K562 (cell line): ENCODE results near the gene PFKFB2. TPM values are rescaled to one million over a fixed set of nuclear protein-coding genes. Genes with fewer than 3 reads are reported as not detected.

Source experiments
- ARHGAP35 ChIP-seq: fragments of 450-650 bp; IDR thresholded peaks from 2 replicates; pipeline ENCODE4 v1.6.1; 2018; ENCODE audit not compliant: partially characterized antibody
- CTCFL ChIP-seq: IDR thresholded peaks from 2 replicates; pipeline ENCODE4 v1.6.1; 2011; ENCODE audit warnings: borderline replicate concordance, low read depth, mild to moderate bottlenecking, moderate library complexity, low read length; ENCODE audit not compliant: insufficient read depth, poor library complexity, severe bottlenecking
- FOS ChIP-seq: IDR thresholded peaks from 3 replicates; pipeline ENCODE4 v1.6.1; 2011; ENCODE audit not compliant: insufficient read length; ENCODE audit errors: extremely low read depth
- MTA2 ChIP-seq: fragments of 450-650 bp; IDR thresholded peaks from 2 replicates; pipeline ENCODE4 v1.6.1; 2016; ENCODE audit warnings: low read depth
- SMARCE1 ChIP-seq: fragments of 450-650 bp; IDR thresholded peaks from 2 replicates; pipeline ENCODE4 v1.7.1; 2016; ENCODE audit warnings: mild to moderate bottlenecking
- STAT6 ChIP-seq: sonication (generic); formaldehyde crosslinking; IDR thresholded peaks from 2 replicates; pipeline ENCODE4 v1.8.1; 2023; ENCODE audit warnings: mild to moderate bottlenecking, missing genetic modification reagents
- XRCC5 ChIP-seq: fragments of 200-400 bp; formaldehyde crosslinking; IDR thresholded peaks from 2 replicates; pipeline ENCODE4 v1.6.1; 2017; ENCODE audit warnings: low read depth, mild to moderate bottlenecking, low read length
- ZNF124 ChIP-seq: sonication (generic); formaldehyde crosslinking; IDR thresholded peaks from 2 replicates; pipeline ENCODE4 v1.8.1; 2022; ENCODE audit warnings: missing genetic modification reagents
- ZNF592 ChIP-seq: fragments of 450-650 bp; IDR thresholded peaks from 2 replicates; pipeline ENCODE4 v1.6.1; 2017; ENCODE audit warnings: antibody characterized with exemption, mild to moderate bottlenecking
- polyA plus RNA-seq, 8 experiments: library from polyadenylated mRNA; depleted of rRNA in 4 of 8; stranded (reverse) in 5 of 8; unstranded in 3 of 8; fragments of >200 nt; fragmentation: Nextera tagmentation in 2 of 8; fragmentation: Illumina TruSeq in 1 of 8; extraction: Ambion mirVana in 2 of 8; extraction: Trizol in 1 of 8; gene quantifications; 2 replicates each; pipeline versions ENCODE4 v1.2.1 to v1.2.3, GENCODE V29; 2011 to 2014; ENCODE audit warnings: inconsistent platforms in 1 of 8, missing spikeins in 1 of 8
- total RNA-seq, 7 experiments: library from RNA; depleted of rRNA in 6 of 7; stranded (reverse); fragments of >200 nt in 6 of 7; fragmentation: Illumina TruSeq in 2 of 7; extraction: Trizol in 2 of 7; gene quantifications; 2 replicates each; pipeline versions ENCODE4 v1.2.1 to v1.2.3, GENCODE V29; 2011 to 2021; ENCODE audit warnings: low replicate concordance in 1 of 7
- TF ChIP-seq, protein P1 (sequence below): fragments of 150-350 bp; conservative IDR thresholded peaks from 2 replicates; pipeline ENCODE4 v1.6.1; 2014; ENCODE audit warnings: low read length
- TF ChIP-seq, protein P2 (sequence below): sonication (generic); IDR thresholded peaks from 2 replicates; pipeline ENCODE4 v1.6.1; 2016

The PFKFB2 gene
- total and polyA plus RNA-seq, 9 of the 15 experiments (the other 6 are each of a cell fraction or from before 2014, with no cell fraction given), result 6.9 to 26.0 (median 16.4) TPM

DNA sequence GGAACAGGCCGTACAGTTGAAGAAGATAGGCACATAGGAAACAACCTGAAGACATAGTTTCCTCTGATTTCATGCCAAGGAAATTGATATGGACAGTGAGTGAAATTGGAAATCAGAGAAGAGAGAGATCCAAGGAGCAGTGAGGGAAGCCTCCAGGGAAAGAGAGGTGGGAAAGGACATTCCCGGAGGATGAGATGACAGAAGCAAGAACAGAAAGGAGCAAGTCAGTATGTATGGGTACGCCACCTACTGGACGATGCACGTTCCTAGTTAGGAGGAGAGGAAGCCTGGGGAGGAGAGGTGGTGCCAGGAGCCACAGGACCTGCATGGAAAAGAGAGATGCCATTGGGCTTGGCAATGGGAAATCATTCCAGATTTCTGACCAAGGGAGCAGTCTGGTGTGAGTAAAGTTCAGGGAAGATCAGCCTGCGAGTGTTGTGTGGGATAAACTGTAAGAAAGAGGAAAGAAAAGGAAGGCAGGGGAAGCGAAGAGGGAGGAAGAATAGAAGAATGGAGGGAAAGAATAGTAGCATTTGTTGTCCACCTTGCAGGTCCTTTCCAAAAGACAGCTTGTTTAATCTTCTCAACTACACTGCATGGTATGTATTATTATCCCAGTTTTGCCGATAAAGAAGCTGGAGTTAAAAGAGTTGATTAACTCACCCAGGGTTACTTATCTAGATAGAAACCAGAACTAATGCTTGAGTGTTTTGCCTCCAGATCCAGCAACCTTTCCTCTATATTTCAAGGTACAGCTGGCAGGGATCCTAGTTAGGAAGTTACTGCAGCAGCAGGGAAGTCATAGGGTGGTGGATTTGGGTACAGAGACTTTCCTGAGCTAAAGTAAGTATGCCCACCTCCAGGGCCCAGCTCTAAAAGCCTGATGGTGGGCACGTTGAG, 47.9 kb upstream of the PFKFB2 start (continued):
- no peak for TF ChIP-seq STAT6
- TF ChIP-seq SMARCE1, result peak; percentile 75; the same call in 1 of the 2 replicates
- TF ChIP-seq ZNF124 (CRISPR knock-in tag), result no peak
- TF ChIP-seq, protein P1, sequence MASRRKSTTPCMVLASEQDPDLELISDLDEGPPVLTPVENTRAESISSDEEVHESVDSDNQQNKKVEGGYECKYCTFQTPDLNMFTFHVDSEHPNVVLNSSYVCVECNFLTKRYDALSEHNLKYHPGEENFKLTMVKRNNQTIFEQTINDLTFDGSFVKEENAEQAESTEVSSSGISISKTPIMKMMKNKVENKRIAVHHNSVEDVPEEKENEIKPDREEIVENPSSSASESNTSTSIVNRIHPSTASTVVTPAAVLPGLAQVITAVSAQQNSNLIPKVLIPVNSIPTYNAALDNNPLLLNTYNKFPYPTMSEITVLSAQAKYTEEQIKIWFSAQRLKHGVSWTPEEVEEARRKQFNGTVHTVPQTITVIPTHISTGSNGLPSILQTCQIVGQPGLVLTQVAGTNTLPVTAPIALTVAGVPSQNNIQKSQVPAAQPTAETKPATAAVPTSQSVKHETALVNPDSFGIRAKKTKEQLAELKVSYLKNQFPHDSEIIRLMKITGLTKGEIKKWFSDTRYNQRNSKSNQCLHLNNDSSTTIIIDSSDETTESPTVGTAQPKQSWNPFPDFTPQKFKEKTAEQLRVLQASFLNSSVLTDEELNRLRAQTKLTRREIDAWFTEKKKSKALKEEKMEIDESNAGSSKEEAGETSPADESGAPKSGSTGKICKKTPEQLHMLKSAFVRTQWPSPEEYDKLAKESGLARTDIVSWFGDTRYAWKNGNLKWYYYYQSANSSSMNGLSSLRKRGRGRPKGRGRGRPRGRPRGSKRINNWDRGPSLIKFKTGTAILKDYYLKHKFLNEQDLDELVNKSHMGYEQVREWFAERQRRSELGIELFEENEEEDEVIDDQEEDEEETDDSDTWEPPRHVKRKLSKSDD, result no peak
- TF ChIP-seq MTA2, result peak; percentile 33; the same call in 1 of the 2 replicates
- TF ChIP-seq, protein P2, sequence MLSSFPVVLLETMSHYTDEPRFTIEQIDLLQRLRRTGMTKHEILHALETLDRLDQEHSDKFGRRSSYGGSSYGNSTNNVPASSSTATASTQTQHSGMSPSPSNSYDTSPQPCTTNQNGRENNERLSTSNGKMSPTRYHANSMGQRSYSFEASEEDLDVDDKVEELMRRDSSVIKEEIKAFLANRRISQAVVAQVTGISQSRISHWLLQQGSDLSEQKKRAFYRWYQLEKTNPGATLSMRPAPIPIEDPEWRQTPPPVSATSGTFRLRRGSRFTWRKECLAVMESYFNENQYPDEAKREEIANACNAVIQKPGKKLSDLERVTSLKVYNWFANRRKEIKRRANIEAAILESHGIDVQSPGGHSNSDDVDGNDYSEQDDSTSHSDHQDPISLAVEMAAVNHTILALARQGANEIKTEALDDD, result peak; percentile 45; the same call in 1 of the 2 replicates
- TF ChIP-seq ARHGAP35, result peak; percentile 21
- TF ChIP-seq XRCC5, result peak; percentile 44; the same call in 1 of the 2 replicates
- TF ChIP-seq CTCFL, result peak; percentile 93
- peak; percentile 71; the same call in 1 of the 2 replicates for TF ChIP-seq ZNF592
- no peak for TF ChIP-seq FOS
